H9 (cell line): ENCODE results near the gene GTF3A. TPM values are rescaled to one million over a fixed set of nuclear protein-coding genes. Genes with fewer than 3 reads are reported as not detected.

Experiments used
- DNase-seq: peaks from one replicate; pipeline ENCODE4 v3.0.0-alpha.2; 2017
- H2AFZ ChIP-seq: one replicate; pipeline ENCODE4 v1.6.1; 2013; ENCODE audit warnings: mild to moderate bottlenecking, low read length, control low read depth, moderate library complexity
- H2AK5ac ChIP-seq: 2 replicates; pipeline ENCODE4 v1.6.1; 2013; ENCODE audit warnings: low read length, control low read depth, mixed read lengths; ENCODE audit not compliant: insufficient read length
- H2BK120ac ChIP-seq: one replicate; pipeline ENCODE4 v1.6.1; 2013; ENCODE audit warnings: low read depth, mild to moderate bottlenecking, low read length, control low read depth, inconsistent platforms; ENCODE audit not compliant: poor library complexity, severe bottlenecking
- H2BK12ac ChIP-seq: 2 replicates; pipeline ENCODE4 v1.6.1; 2013; ENCODE audit warnings: low read length, control low read depth, mixed read lengths, low read depth; ENCODE audit not compliant: insufficient read length
- H2BK15ac ChIP-seq: 2 replicates; pipeline ENCODE4 v1.6.1; 2013; ENCODE audit warnings: low read depth, low read length, control low read depth
- H2BK20ac ChIP-seq: one replicate; pipeline ENCODE4 v1.6.1; 2013; ENCODE audit warnings: low read depth, mild to moderate bottlenecking, low read length, control low read depth, inconsistent platforms; ENCODE audit not compliant: poor library complexity, severe bottlenecking
- H2BK5ac ChIP-seq: 2 replicates; pipeline ENCODE4 v1.6.1; 2013; ENCODE audit warnings: low read length, control low read depth, mixed read lengths; ENCODE audit not compliant: insufficient read length
- H3K14ac ChIP-seq: 2 replicates; pipeline ENCODE4 v1.6.1; 2013; ENCODE audit warnings: low read length, control low read depth; ENCODE audit not compliant: insufficient read depth
- H3K18ac ChIP-seq: 2 replicates; pipeline ENCODE4 v1.6.1; 2013; ENCODE audit warnings: low read depth, mild to moderate bottlenecking, mixed read lengths, low read length, control low read depth; ENCODE audit not compliant: insufficient read length
- H3K23ac ChIP-seq: 2 replicates; pipeline ENCODE4 v1.6.1; 2013; ENCODE audit warnings: low read length, control low read depth, mixed read lengths, low read depth; ENCODE audit not compliant: insufficient read length
- H3K23me2 ChIP-seq: 2 replicates; pipeline ENCODE4 v1.6.1; 2013; ENCODE audit warnings: low read depth, mild to moderate bottlenecking, mixed read lengths, low read length, control low read depth; ENCODE audit not compliant: insufficient read length, poor library complexity, severe bottlenecking
- H3K27ac ChIP-seq: 2 replicates; pipeline ENCODE4 v1.5.1; 2013; ENCODE audit warnings: low read length, control low read depth, mixed read lengths, low read depth; ENCODE audit not compliant: insufficient read length
- H3K27me3 ChIP-seq: 2 replicates; pipeline ENCODE4 v1.6.1; 2013; ENCODE audit warnings: low read length, control low read depth, inconsistent platforms; ENCODE audit not compliant: insufficient read depth
- H3K4ac ChIP-seq: 2 replicates; pipeline ENCODE4 v1.6.1; 2013; ENCODE audit warnings: low read depth, mild to moderate bottlenecking, control low read depth, inconsistent platforms, low read length, moderate library complexity
- H3K4me1 ChIP-seq: 2 replicates; pipeline ENCODE4 v1.6.1; 2013; ENCODE audit warnings: low read length, control low read depth, inconsistent platforms; ENCODE audit not compliant: insufficient read depth
- H3K4me2 ChIP-seq: 2 replicates; pipeline ENCODE4 v1.6.1; 2013; ENCODE audit warnings: low read length, control low read depth, mixed read lengths; ENCODE audit not compliant: insufficient read length, insufficient read depth
- H3K56ac ChIP-seq: 2 replicates; pipeline ENCODE4 v1.6.1; 2013; ENCODE audit warnings: low read depth, mild to moderate bottlenecking, mixed read lengths, low read length, control low read depth; ENCODE audit not compliant: insufficient read length
- H3K79me1 ChIP-seq: 2 replicates; pipeline ENCODE4 v1.6.1; 2013; ENCODE audit warnings: low read depth, mild to moderate bottlenecking, moderate library complexity, low read length, control low read depth, inconsistent platforms; ENCODE audit not compliant: insufficient read depth, poor library complexity, severe bottlenecking
- H3K79me2 ChIP-seq: 2 replicates; pipeline ENCODE4 v1.6.1; 2013; ENCODE audit warnings: low read length, control low read depth, inconsistent platforms; ENCODE audit not compliant: insufficient read depth
- H3K9ac ChIP-seq: 2 replicates; pipeline ENCODE4 v1.6.1; 2013; ENCODE audit warnings: low read length, control low read depth, mixed read lengths; ENCODE audit not compliant: insufficient read length; ENCODE audit errors: extremely low read depth
- H3K9me3 ChIP-seq: one replicate; pipeline ENCODE4 v1.6.1; 2013; ENCODE audit warnings: low read depth, low read length, inconsistent platforms; ENCODE audit not compliant: control insufficient read depth
- H3T11ph ChIP-seq: one replicate; pipeline ENCODE4 v1.6.1; 2013; ENCODE audit warnings: mild to moderate bottlenecking, low read length, control low read depth, inconsistent platforms
- H4K20me1 ChIP-seq: one replicate; pipeline ENCODE4 v1.6.1; 2013; ENCODE audit not compliant: control insufficient read depth, insufficient read length, insufficient read depth
- H4K5ac ChIP-seq: 2 replicates; pipeline ENCODE4 v1.6.1; 2013; ENCODE audit warnings: low read depth, mild to moderate bottlenecking, mixed read lengths, low read length, control low read depth; ENCODE audit not compliant: insufficient read length
- H4K8ac ChIP-seq: replicated peaks from 2 replicates; pipeline ENCODE4 v1.6.1; 2013; ENCODE audit warnings: low read length, control low read depth, mixed read lengths, low read depth; ENCODE audit not compliant: insufficient read length
- H4K91ac ChIP-seq: 2 replicates; pipeline ENCODE4 v1.6.1; 2013; ENCODE audit warnings: low read depth, mild to moderate bottlenecking, moderate library complexity, mixed read lengths, low read length, control low read depth; ENCODE audit not compliant: insufficient read length
- H3K27ac Mint-ChIP-seq, 3 experiments: 2 replicates in 2 of 3; 3 replicates in 1 of 3; pipeline ENCODE4 v1.8.0; 2020 to 2021; ENCODE audit warnings: mixed read lengths in 3 of 3, mild to moderate bottlenecking in 1 of 3, moderate library complexity in 1 of 3
- H3K27me3 Mint-ChIP-seq: 2 replicates; pipeline ENCODE4 v1.8.0; 2021; ENCODE audit warnings: low read depth, mild to moderate bottlenecking, moderate library complexity, mixed read lengths
- H3K36me3 Mint-ChIP-seq, 3 experiments: 2 replicates in 2 of 3; 3 replicates in 1 of 3; pipeline ENCODE4 v1.8.0; 2020 to 2021; ENCODE audit warnings: low read depth in 3 of 3, mixed read lengths in 3 of 3; ENCODE audit not compliant: insufficient read depth in 1 of 3
- H3K4me1 Mint-ChIP-seq, 2 experiments: 2 replicates each; pipeline ENCODE4 v1.8.0; 2020; ENCODE audit warnings: mixed read lengths in 2 of 2
- H3K4me3 Mint-ChIP-seq, 2 experiments: 2 replicates in 1 of 2; 3 replicates in 1 of 2; pipeline ENCODE4 v1.8.0; 2020 to 2021; ENCODE audit warnings: mild to moderate bottlenecking in 2 of 2, mixed read lengths in 2 of 2, moderate library complexity in 1 of 2
- H3K9me3 Mint-ChIP-seq, 2 experiments: 2 replicates in 1 of 2; 3 replicates in 1 of 2; pipeline ENCODE4 v1.8.0; 2020; ENCODE audit warnings: mild to moderate bottlenecking in 2 of 2, mixed read lengths in 2 of 2, moderate library complexity in 1 of 2
- CTCF ChIP-seq: fragments of 200-600 bp; sonication (generic); conservative IDR thresholded peaks from 3 replicates; pipeline ENCODE4 v1.8.0; 2021; ENCODE audit warnings: antibody characterized with exemption, mild to moderate bottlenecking
- WGBS: extraction: QIAGEN DNeasy Blood & Tissue Kit; methylation state at CpG from one replicate; pipeline ENCODE4 v1.1.7; 2013; ENCODE audit warnings: missing lambda C conversion rate, low lambda C conversion rate, mixed read lengths; ENCODE audit not compliant: insufficient read length; ENCODE audit errors: extremely low coverage; 5-methylcytosine and 5-hydroxymethylcytosine counted together
- total RNA-seq: library from RNA; stranded (reverse); gene quantifications from 2 replicates; pipeline ENCODE4 v1.2.1, GENCODE V29; 2021

Gene GTF3A
- total RNA-seq, 1 experiment from 2014 or later, result 70.0 TPM

GRCh38 chr13:27461940-27462584 is 37.6 kb downstream of the GTF3A start:
- Histone ChIP-seq H2BK20ac (no peak overlapping the region), H3K9me3 (no peaks in the 10 kb centered on the region), H3K27me3 (no peaks in the 10 kb centered on the region), H4K20me1 (peaks cover 3% of the 10 kb centered on the region), H2BK5ac (no peak overlapping the region), H2BK120ac (no peak overlapping the region), H3K79me1 (no peaks in the 10 kb centered on the region), H3K79me2 (no peaks in the 10 kb centered on the region), H4K91ac (no peak overlapping the region), H2AK5ac (no peak overlapping the region), H3K4ac (no peak overlapping the region), H2BK15ac (no peak overlapping the region), H3K4me1 (no peaks in the 10 kb centered on the region), H4K5ac (no peak overlapping the region), H4K8ac (no peak overlapping the region), H3K27ac (no peak overlapping the region), H3T11ph (no peak overlapping the region), H3K9ac (no peak overlapping the region), H2BK12ac (no peak overlapping the region), H2AFZ (no peak overlapping the region), H3K4me2 (no peak overlapping the region), H3K23ac (no peak overlapping the region), H3K14ac (no peak overlapping the region), H3K56ac (no peak overlapping the region), H3K23me2 (no peaks in the 10 kb centered on the region), H3K18ac (no peak overlapping the region)
- no peak for TF ChIP-seq CTCF
- no peak overlapping the region for H3K4me3 Mint-ChIP-seq
- H3K27ac Mint-ChIP-seq, result no peak overlapping the region
- peaks cover 10% of the 10 kb centered on the region for H3K27me3 Mint-ChIP-seq
- no CpG with 5 or more reads among the region's 12 CpGs for WGBS
- no peaks in the 10 kb centered on the region for H3K36me3 Mint-ChIP-seq
- no peaks in the 10 kb centered on the region for H3K9me3 Mint-ChIP-seq
- peaks cover 0 to 2% of the 10 kb centered on the region in 2 experiments; a peak in 1 of 4 replicates for H3K4me1 Mint-ChIP-seq
- no peak for DNase-seq
